ENCODE results near the gene KCNAB1. TPM values are rescaled to one million over a fixed set of nuclear protein-coding genes. Genes with fewer than 3 reads are reported as not detected.

KCNAB1 gene
- total RNA-seq, 2 donors from 2014 or later, result 0.49 to 0.81 TPM

- no peak overlapping the region for H3K9ac ChIP-seq (ENCODE audit: extremely low read depth, low read length, poor library complexity, severe bottlenecking)
- no peaks in the 10 kb centered on the region for H3K4me1 ChIP-seq (ENCODE audit: control insufficient read depth, insufficient read depth, low read length)
- H3K27me3 ChIP-seq (ENCODE audit: control insufficient read depth, insufficient read depth, low read length, poor library complexity, severe bottlenecking), result no peaks in the 10 kb centered on the region
- Mint-ChIP-seq H3K4me3 (no peak overlapping the region), H3K4me1 (peaks cover 7% of the 10 kb centered on the region), H3K36me3 (ENCODE audit: low read depth) (no peaks in the 10 kb centered on the region), H3K9me3 (peaks cover 6% of the 10 kb centered on the region), H3K27me3 (ENCODE audit: insufficient read depth) (peaks cover 7% of the 10 kb centered on the region), H3K27ac (no peak overlapping the region)
- peak; percentile 88 for DNase-seq
- no peak overlapping the region for H3K27ac ChIP-seq (ENCODE audit: low read depth, low read length)
- H3K4me3 ChIP-seq (ENCODE audit: low read length), result no peak overlapping the region
- WGBS, 2 experiments (ENCODE audit: insufficient coverage in 1 of 2, insufficient read length in 1 of 2), result 88 to 93% methylated on average over 7 to 9 of the region's 9 CpGs
- H3K36me3 ChIP-seq (ENCODE audit: control insufficient read depth, insufficient read depth, low read length), result no peaks in the 10 kb centered on the region
- H3K9me3 ChIP-seq (ENCODE audit: control insufficient read depth, low read length), result no peaks in the 10 kb centered on the region
- peak; percentile 81 for TF ChIP-seq CTCF (conservative IDR thresholded peaks at IDR 0.05)
Observed at GRCh38 chr3:156382458-156383346, 262.3 kb downstream of the KCNAB1 start.

GRCh38 chr3:156383441-156384025 is 263.2 kb downstream of the KCNAB1 start:
- Mint-ChIP-seq H3K4me3 (no peak overlapping the region), H3K9me3 (peaks cover 6% of the 10 kb centered on the region), H3K36me3 (ENCODE audit: low read depth) (no peaks in the 10 kb centered on the region), H3K27me3 (ENCODE audit: insufficient read depth) (peaks cover 7% of the 10 kb centered on the region), H3K4me1 (peaks cover 7% of the 10 kb centered on the region), H3K27ac (no peak overlapping the region)
- Histone ChIP-seq H3K4me3 (ENCODE audit: low read length) (no peak overlapping the region), H3K27me3 (ENCODE audit: control insufficient read depth, insufficient read depth, low read length, poor library complexity, severe bottlenecking) (no peaks in the 10 kb centered on the region), H3K4me1 (ENCODE audit: control insufficient read depth, insufficient read depth, low read length) (no peaks in the 10 kb centered on the region), H3K9ac (ENCODE audit: extremely low read depth, low read length, poor library complexity, severe bottlenecking) (no peak overlapping the region), H3K9me3 (ENCODE audit: control insufficient read depth, low read length) (no peaks in the 10 kb centered on the region), H3K36me3 (ENCODE audit: control insufficient read depth, insufficient read depth, low read length) (no peaks in the 10 kb centered on the region), H3K27ac (ENCODE audit: low read depth, low read length) (no peak overlapping the region)
- no peak for DNase-seq
- 94 to 100% methylated on average over 3 to 6 of the region's 6 CpGs for WGBS, 2 experiments (ENCODE audit: insufficient coverage in 1 of 2, insufficient read length in 1 of 2)
- no peak for TF ChIP-seq CTCF (conservative IDR thresholded peaks at IDR 0.05)

- no peaks in the 10 kb centered on the region for H3K36me3 ChIP-seq (ENCODE audit: control insufficient read depth, insufficient read depth, low read length)
- Mint-ChIP-seq H3K27me3 (ENCODE audit: insufficient read depth) (peaks cover 5% of the 10 kb centered on the region), H3K4me3 (no peak overlapping the region), H3K27ac (no peak overlapping the region), H3K36me3 (ENCODE audit: low read depth) (no peaks in the 10 kb centered on the region), H3K9me3 (no peaks in the 10 kb centered on the region), H3K4me1 (no peaks in the 10 kb centered on the region)
- H3K4me3 ChIP-seq (ENCODE audit: low read length), result no peak overlapping the region
- H3K4me1 ChIP-seq (ENCODE audit: control insufficient read depth, insufficient read depth, low read length), result no peaks in the 10 kb centered on the region
- no peaks in the 10 kb centered on the region for H3K27me3 ChIP-seq (ENCODE audit: control insufficient read depth, insufficient read depth, low read length, poor library complexity, severe bottlenecking)
- no peak overlapping the region for H3K9ac ChIP-seq (ENCODE audit: extremely low read depth, low read length, poor library complexity, severe bottlenecking)
- H3K9me3 ChIP-seq (ENCODE audit: control insufficient read depth, low read length), result no peaks in the 10 kb centered on the region
- 87 to 88% methylated on average over 3 to 6 of the region's 6 CpGs for WGBS, 2 experiments (ENCODE audit: insufficient coverage in 1 of 2, insufficient read length in 1 of 2)
- DNase-seq, result no peak
- TF ChIP-seq CTCF (conservative IDR thresholded peaks at IDR 0.05), result no peak
- H3K27ac ChIP-seq (ENCODE audit: low read depth, low read length), result no peak overlapping the region
Observed at GRCh38 chr3:156388497-156389448, 268.4 kb downstream of the KCNAB1 start.

All from endodermal cell (in vitro differentiated cells).